Tibial nerve (tissue), 4 donors: ENCODE measurements around the gene ELMOD3. TPM values are rescaled to one million over a fixed set of nuclear protein-coding genes. Genes with fewer than 3 reads are reported as not detected.

Source experiments
- DNase-seq, 2 donors: peaks; one replicate each; pipeline ENCODE4 v3.0.0-alpha.2; 2019; ENCODE audit warnings: low spot score in 2 of 2
- H3K27ac ChIP-seq, 4 donors: fragments of 200-600 bp; sonication (generic) in 3 of 4; one replicate each; pipeline ENCODE4 v1.5.1; 2017 to 2019; ENCODE audit warnings: mild to moderate bottlenecking in 1 of 4
- H3K27me3 ChIP-seq, 2 donors: fragments of 200-600 bp; sonication (generic) in 1 of 2; one replicate each; pipeline versions ENCODE4 v1.5.1 to v1.6.0; 2017 to 2019
- H3K36me3 ChIP-seq, 3 donors: fragments of 200-600 bp; sonication (generic); one replicate each; pipeline ENCODE4 v1.5.1; 2018 to 2019
- H3K4me1 ChIP-seq, 4 donors: fragments of 200-600 bp; sonication (generic) in 3 of 4; one replicate each; pipeline ENCODE4 v1.5.1; 2017 to 2019
- H3K4me3 ChIP-seq, 4 donors: fragments of 200-600 bp; sonication (generic) in 3 of 4; one replicate each; pipeline ENCODE4 v1.5.1; 2017 to 2019; ENCODE audit warnings: mild to moderate bottlenecking in 1 of 4, moderate library complexity in 1 of 4
- H3K9me3 ChIP-seq, 4 donors: fragments of 200-600 bp; sonication (generic) in 3 of 4; one replicate each; pipeline ENCODE4 v1.5.1; 2017 to 2019
- CTCF ChIP-seq, 5 experiments: fragments of 200-600 bp in 3 of 5; fragments of 450-650 bp in 2 of 5; sonication (generic) in 3 of 5; IDR thresholded peaks; one replicate each; pipeline ENCODE4 v1.5.1; 2016 to 2019; ENCODE audit warnings: antibody characterized with exemption in 5 of 5, mild to moderate bottlenecking in 3 of 5, moderate library complexity in 2 of 5
- EP300 ChIP-seq, 2 donors: sonication (generic); formaldehyde crosslinking; IDR thresholded peaks; one replicate each; pipeline ENCODE4 v1.6.1; 2017; ENCODE audit warnings: antibody characterized with exemption in 2 of 2, mild to moderate bottlenecking in 1 of 2
- POLR2A ChIP-seq, 2 donors: fragments of 450-650 bp; IDR thresholded peaks; one replicate each; pipeline ENCODE4 v1.6.1; 2017; ENCODE audit warnings: antibody characterized with exemption in 2 of 2, mild to moderate bottlenecking in 2 of 2, moderate library complexity in 2 of 2
- WGBS, 2 donors: methylation state at CpG; one replicate each; pipeline ENCODE4 v1.1.5; 2018; 5-methylcytosine and 5-hydroxymethylcytosine counted together
- total RNA-seq, 4 donors: library from RNA; depleted of rRNA; stranded (reverse); fragments of >200 nt; gene quantifications; one replicate each; pipeline ENCODE4 v1.1.0, GENCODE V29; 2016

The ELMOD3 gene
- total RNA-seq, 4 donors from 2014 or later: 21.2 to 39.0 (median 35.4) TPM

DNA sequence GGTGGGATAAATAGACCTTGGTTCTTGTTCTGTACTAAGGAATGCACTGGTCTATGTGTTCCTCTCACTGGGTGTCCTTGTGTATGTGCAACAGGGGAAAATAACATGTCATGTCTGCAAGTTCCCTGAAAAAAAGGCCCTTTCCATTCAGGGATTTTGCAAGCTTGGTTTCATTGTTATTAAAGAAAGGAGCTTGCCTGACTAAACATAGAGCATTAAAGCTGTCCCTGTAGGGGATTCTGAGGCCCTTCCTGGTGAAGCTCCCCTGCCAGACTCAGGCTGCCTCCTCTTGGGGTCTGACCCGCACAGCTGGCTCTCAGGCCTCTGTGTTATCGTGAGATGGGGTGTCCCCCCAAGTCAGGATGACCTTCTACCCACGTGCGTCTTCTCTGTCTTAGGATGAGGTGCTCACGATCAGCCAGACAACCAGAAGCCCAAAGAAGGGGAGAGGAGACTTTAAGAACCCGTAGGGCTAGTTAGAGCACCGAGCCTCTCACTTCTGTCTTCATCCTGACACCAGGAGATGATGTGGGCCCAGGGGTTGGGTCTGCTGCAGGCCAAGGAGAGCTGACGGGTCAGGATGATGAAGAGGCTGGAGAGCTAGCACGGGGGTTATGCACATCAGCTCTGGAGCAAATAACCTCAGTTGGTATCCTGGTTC is 34.4 kb downstream of the ELMOD3 start:
- Histone ChIP-seq H3K4me1 (peaks cover 0 to 6% (median 0%) of the 10 kb centered on the region in 4 donors), H3K27me3 (no peaks in the 10 kb centered on the region), H3K36me3 (peaks cover 0 to 82% (median 4%) of the 10 kb centered on the region in 3 donors), H3K4me3 (no peak overlapping the region), H3K27ac (no peak overlapping the region), H3K9me3 (no peaks in the 10 kb centered on the region)
- DNase-seq: no peak
- no peak for TF ChIP-seq CTCF (IDR thresholded peaks at IDR 0.05)
- no peak for TF ChIP-seq POLR2A (IDR thresholded peaks at IDR 0.05)
- TF ChIP-seq EP300 (IDR thresholded peaks at IDR 0.05): no peak
- WGBS, 2 donors: 85 to 88% methylated on average over 9 of the region's 9 CpGs

GRCh38 chr2:85390941-85391669 is 36.5 kb downstream of the ELMOD3 start:
- peak in 1 of 2 donors; percentile 60 for DNase-seq
- TF ChIP-seq POLR2A (IDR thresholded peaks at IDR 0.05) (no peak), CTCF (IDR thresholded peaks at IDR 0.05) (peak in 4 of 5 experiments; percentile 38 to 64 (median 56)), EP300 (IDR thresholded peaks at IDR 0.05) (no peak)
- Histone ChIP-seq H3K27ac (no peak overlapping the region), H3K4me1 (peaks cover 0 to 10% (median 2%) of the 10 kb centered on the region in 4 donors), H3K9me3 (no peaks in the 10 kb centered on the region), H3K36me3 (peaks cover 0 to 61% (median 4%) of the 10 kb centered on the region in 3 donors), H3K27me3 (no peaks in the 10 kb centered on the region), H3K4me3 (no peak overlapping the region)
- 78 to 80% methylated on average over 9 to 10 of the region's 11 CpGs for WGBS, 2 donors

DNA sequence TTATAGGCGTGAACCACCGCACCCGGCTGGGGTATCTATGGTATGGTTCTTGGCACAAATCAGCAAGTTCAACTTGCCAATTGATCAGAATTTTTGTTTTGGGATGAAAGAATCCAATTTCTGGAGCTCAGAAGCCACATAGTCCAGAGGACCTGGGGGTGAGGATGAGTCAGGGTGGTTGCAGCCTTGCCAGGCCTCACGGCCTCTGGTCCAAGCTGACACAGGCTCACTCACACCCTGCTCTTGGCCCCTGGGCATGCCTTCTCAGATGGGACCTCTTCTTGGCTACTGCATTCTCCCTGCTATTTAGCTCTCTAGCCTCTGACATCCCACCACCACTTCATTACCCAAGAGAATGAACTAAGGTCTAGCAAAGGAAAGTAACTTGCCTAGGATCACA is 39.3 kb downstream of the ELMOD3 start:
- Histone ChIP-seq H3K36me3 (peaks cover 0 to 46% (median 2%) of the 10 kb centered on the region in 3 donors), H3K27me3 (no peaks in the 10 kb centered on the region), H3K9me3 (no peaks in the 10 kb centered on the region), H3K27ac (peak overlapping the region in 1 of 4 donors; percentile 15), H3K4me3 (no peak overlapping the region), H3K4me1 (peaks cover 0 to 22% (median 2%) of the 10 kb centered on the region in 4 donors)
- 69 to 78% methylated on average over 4 of the region's 4 CpGs for WGBS, 2 donors
- TF ChIP-seq POLR2A (IDR thresholded peaks at IDR 0.05): no peak
- no peak for DNase-seq

DNA sequence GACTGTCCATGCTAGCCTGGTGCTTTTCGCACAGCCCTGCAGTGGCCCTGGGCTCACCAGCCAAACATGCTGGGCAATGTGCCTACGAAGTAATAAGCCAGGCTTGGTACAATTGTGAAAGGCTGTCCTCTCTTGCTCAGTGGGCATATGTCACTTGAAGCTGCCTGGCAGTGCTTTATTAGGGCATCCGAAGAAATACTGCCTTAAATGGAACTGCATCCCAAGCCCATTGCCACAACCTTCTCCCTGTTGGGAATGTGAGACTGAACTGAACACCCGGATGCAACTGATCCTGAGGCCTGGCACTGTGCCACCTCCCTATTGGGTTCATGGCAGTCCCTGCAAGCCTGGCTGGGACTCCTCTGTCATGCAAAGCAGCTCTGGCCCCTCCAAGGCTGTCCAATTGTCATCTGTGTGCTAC is 39.7 kb downstream of the ELMOD3 start:
- Histone ChIP-seq H3K4me3 (no peak overlapping the region), H3K4me1 (peaks cover 0 to 22% (median 2%) of the 10 kb centered on the region in 4 donors), H3K36me3 (peaks cover 0 to 42% (median 0%) of the 10 kb centered on the region in 3 donors), H3K27me3 (no peaks in the 10 kb centered on the region), H3K27ac (peak overlapping the region in 1 of 4 donors; percentile 15), H3K9me3 (no peaks in the 10 kb centered on the region)
- TF ChIP-seq EP300 (IDR thresholded peaks at IDR 0.05) (no peak), CTCF (IDR thresholded peaks at IDR 0.05) (no peak), POLR2A (IDR thresholded peaks at IDR 0.05) (no peak)
- WGBS, 2 donors: 72 to 74% methylated on average over 4 of the region's 4 CpGs
- DNase-seq: no peak

- no peak overlapping the region for H3K27ac ChIP-seq
- H3K36me3 ChIP-seq: peaks cover 0 to 34% (median 0%) of the 10 kb centered on the region in 3 donors
Observed at GRCh38 chr2:85394976-85395375, 40.4 kb downstream of the ELMOD3 start.

More at GRCh38 chr2:85394976-85395375, 40.4 kb downstream of the ELMOD3 start:
- DNase-seq: no peak
- peaks cover 0 to 22% (median 2%) of the 10 kb centered on the region in 4 donors for H3K4me1 ChIP-seq
- no peak overlapping the region for H3K4me3 ChIP-seq
- 78 to 81% methylated on average over 6 of the region's 6 CpGs for WGBS, 2 donors
- no peaks in the 10 kb centered on the region for H3K27me3 ChIP-seq
- TF ChIP-seq EP300 (IDR thresholded peaks at IDR 0.05) (no peak), POLR2A (IDR thresholded peaks at IDR 0.05) (no peak), CTCF (IDR thresholded peaks at IDR 0.05) (no peak)
- no peaks in the 10 kb centered on the region for H3K9me3 ChIP-seq
